ENCODE data around the gene CAPN1. TPM values are rescaled to one million over a fixed set of nuclear protein-coding genes. Genes with fewer than 3 reads are reported as not detected.

Gene CAPN1
- total RNA-seq, 2 experiments from 2014 or later: 89.9 to 111 TPM

DNA sequence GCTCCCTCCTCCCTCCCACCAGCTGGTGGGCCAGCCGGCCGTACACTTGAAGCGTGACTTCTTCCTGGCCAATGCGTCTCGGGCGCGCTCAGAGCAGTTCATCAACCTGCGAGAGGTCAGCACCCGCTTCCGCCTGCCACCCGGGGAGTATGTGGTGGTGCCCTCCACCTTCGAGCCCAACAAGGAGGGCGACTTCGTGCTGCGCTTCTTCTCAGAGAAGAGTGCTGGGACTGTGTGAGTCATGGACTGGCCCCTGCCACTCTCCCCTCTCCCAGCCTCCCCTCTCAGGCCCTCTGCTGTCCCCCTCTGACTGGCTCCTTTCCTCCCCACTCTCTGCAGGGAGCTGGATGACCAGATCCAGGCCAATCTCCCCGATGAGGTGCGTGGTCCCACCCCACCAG, 24.7 kb downstream of the CAPN1 start:
- BruUV-seq (replicated peaks): no TSS peak
- Histone ChIP-seq H3K9me3 (ENCODE audit: low read length) (no peaks in the 10 kb centered on the region), H3K9me2 (ENCODE audit: insufficient read depth, low read length) (no peaks in the 10 kb centered on the region), H4K20me1 (ENCODE audit: insufficient read depth, low read length) (no peaks in the 10 kb centered on the region), H3K79me2 (ENCODE audit: insufficient read depth, low read depth, low read length) (no peaks in the 10 kb centered on the region), H2AFZ (ENCODE audit: low read length) (no peak overlapping the region), H3K4me2 (ENCODE audit: low read length) (no peak overlapping the region), H3K36me3 (ENCODE audit: insufficient read depth, low read length) (peaks cover 31% of the 10 kb centered on the region; the same call in 1 of the 2 replicates), H3K4me3 (ENCODE audit: low read depth, low read length, poor library complexity, severe bottlenecking) (no peak overlapping the region), H3K4me1 (ENCODE audit: insufficient read depth, low read length, poor library complexity, severe bottlenecking) (no peaks in the 10 kb centered on the region), H3K27ac (ENCODE audit: low read depth, low read length, poor library complexity, severe bottlenecking) (no peak overlapping the region)
- no peak for DNase-seq (ENCODE audit: low spot score)
- intact Hi-C loops (cut with micrococcal nuclease; ENCODE audit: unreplicated experiment): no loop called here
- ChIA-PET POLR2A (interaction anchor here (0.5 kb wide), 1 partner anchor 9 kb away, joined by 3 read pairs; no protein-coding TSS in a partner anchor), CTCF (ENCODE audit: unreplicated experiment) (interaction anchor here (0.6 to 1.0 kb wide), 2 partner anchors 109 to 112 kb away, joined by 3 read pairs; no protein-coding TSS in a partner anchor)
- TF ChIP-seq, protein P1, sequence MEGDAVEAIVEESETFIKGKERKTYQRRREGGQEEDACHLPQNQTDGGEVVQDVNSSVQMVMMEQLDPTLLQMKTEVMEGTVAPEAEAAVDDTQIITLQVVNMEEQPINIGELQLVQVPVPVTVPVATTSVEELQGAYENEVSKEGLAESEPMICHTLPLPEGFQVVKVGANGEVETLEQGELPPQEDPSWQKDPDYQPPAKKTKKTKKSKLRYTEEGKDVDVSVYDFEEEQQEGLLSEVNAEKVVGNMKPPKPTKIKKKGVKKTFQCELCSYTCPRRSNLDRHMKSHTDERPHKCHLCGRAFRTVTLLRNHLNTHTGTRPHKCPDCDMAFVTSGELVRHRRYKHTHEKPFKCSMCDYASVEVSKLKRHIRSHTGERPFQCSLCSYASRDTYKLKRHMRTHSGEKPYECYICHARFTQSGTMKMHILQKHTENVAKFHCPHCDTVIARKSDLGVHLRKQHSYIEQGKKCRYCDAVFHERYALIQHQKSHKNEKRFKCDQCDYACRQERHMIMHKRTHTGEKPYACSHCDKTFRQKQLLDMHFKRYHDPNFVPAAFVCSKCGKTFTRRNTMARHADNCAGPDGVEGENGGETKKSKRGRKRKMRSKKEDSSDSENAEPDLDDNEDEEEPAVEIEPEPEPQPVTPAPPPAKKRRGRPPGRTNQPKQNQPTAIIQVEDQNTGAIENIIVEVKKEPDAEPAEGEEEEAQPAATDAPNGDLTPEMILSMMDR (conservative IDR thresholded peaks at IDR 0.05; ENCODE audit: low read length): no peak
- TF ChIP-seq EZH2phosphoT487 (IDR thresholded peaks at IDR 0.05; ENCODE audit: borderline replicate concordance, low read depth, low read length): no peak

- H3K27ac ChIP-seq (ENCODE audit: low read depth, low read length, poor library complexity, severe bottlenecking): no peak overlapping the region
- H3K36me3 ChIP-seq (ENCODE audit: insufficient read depth, low read length): peaks cover 32% of the 10 kb centered on the region; the same call in 1 of the 2 replicates
- no peak overlapping the region for H2AFZ ChIP-seq (ENCODE audit: low read length)
- H4K20me1 ChIP-seq (ENCODE audit: insufficient read depth, low read length): no peaks in the 10 kb centered on the region
- intact Hi-C loops (cut with micrococcal nuclease; ENCODE audit: unreplicated experiment): no loop called here
- no peak overlapping the region for H3K4me2 ChIP-seq (ENCODE audit: low read length)
- no peak for TF ChIP-seq EZH2phosphoT487 (IDR thresholded peaks at IDR 0.05; ENCODE audit: borderline replicate concordance, low read depth, low read length)
- TF ChIP-seq, protein P1 (conservative IDR thresholded peaks at IDR 0.05; ENCODE audit: low read length): no peak
- no peaks in the 10 kb centered on the region for H3K9me3 ChIP-seq (ENCODE audit: low read length)
- POLR2A ChIA-PET: interaction anchor here (0.5 kb wide), 1 partner anchor 9 kb away, joined by 3 read pairs; no protein-coding TSS in a partner anchor
- no peaks in the 10 kb centered on the region for H3K4me1 ChIP-seq (ENCODE audit: insufficient read depth, low read length, poor library complexity, severe bottlenecking)
- CTCF ChIA-PET (ENCODE audit: unreplicated experiment): interaction anchor here (0.6 kb wide), 1 partner anchor 108 kb away, joined by 3 read pairs; no protein-coding TSS in a partner anchor
- no peak overlapping the region for H3K4me3 ChIP-seq (ENCODE audit: low read depth, low read length, poor library complexity, severe bottlenecking)
- H3K9me2 ChIP-seq (ENCODE audit: insufficient read depth, low read length): no peaks in the 10 kb centered on the region
- DNase-seq (ENCODE audit: low spot score): no peak
- no peaks in the 10 kb centered on the region for H3K79me2 ChIP-seq (ENCODE audit: insufficient read depth, low read depth, low read length)
- BruUV-seq (replicated peaks): no TSS peak
Observed at GRCh38 chr11:65206901-65207300, 25.2 kb downstream of the CAPN1 start.

- DNase-seq (ENCODE audit: low spot score): no peak
- H2AFZ ChIP-seq (ENCODE audit: low read length): no peak overlapping the region
- no peak overlapping the region for H3K27ac ChIP-seq (ENCODE audit: low read depth, low read length, poor library complexity, severe bottlenecking)
- H3K79me2 ChIP-seq (ENCODE audit: insufficient read depth, low read depth, low read length): no peaks in the 10 kb centered on the region
- intact Hi-C loops (cut with micrococcal nuclease; ENCODE audit: unreplicated experiment): no loop called here
- no peak overlapping the region for H3K4me2 ChIP-seq (ENCODE audit: low read length)
- no TSS peak for BruUV-seq (replicated peaks)
- H3K9me3 ChIP-seq (ENCODE audit: low read length): no peaks in the 10 kb centered on the region
- H3K4me1 ChIP-seq (ENCODE audit: insufficient read depth, low read length, poor library complexity, severe bottlenecking): no peaks in the 10 kb centered on the region
- H3K9me2 ChIP-seq (ENCODE audit: insufficient read depth, low read length): no peaks in the 10 kb centered on the region
- peaks cover 32% of the 10 kb centered on the region; the same call in 1 of the 2 replicates for H3K36me3 ChIP-seq (ENCODE audit: insufficient read depth, low read length)
- TF ChIP-seq, protein P1 (conservative IDR thresholded peaks at IDR 0.05; ENCODE audit: low read length): no peak
- no peak for TF ChIP-seq EZH2phosphoT487 (IDR thresholded peaks at IDR 0.05; ENCODE audit: borderline replicate concordance, low read depth, low read length)
- ChIA-PET CTCF (ENCODE audit: unreplicated experiment) (no interaction called here), POLR2A (no interaction called here)
- no peaks in the 10 kb centered on the region for H4K20me1 ChIP-seq (ENCODE audit: insufficient read depth, low read length)
- no peak overlapping the region for H3K4me3 ChIP-seq (ENCODE audit: low read depth, low read length, poor library complexity, severe bottlenecking)
Observed at GRCh38 chr11:65207918-65208784, 26.4 kb downstream of the CAPN1 start.
